Vagina (tissue), 2 donors: Measurements from ENCODE around the gene NIT1.

Experiments used
- CTCF ChIP-seq, 3 experiments: fragments of 450-650 bp in 2 of 3; fragments of 200-600 bp in 1 of 3; sonication (generic) in 1 of 3; IDR thresholded peaks; one replicate each; pipeline ENCODE4 v1.5.1; 2017 to 2019; ENCODE audit warnings: antibody characterized with exemption in 3 of 3, mild to moderate bottlenecking in 2 of 3, moderate library complexity in 2 of 3
- POLR2A ChIP-seq, 2 donors: fragments of 450-650 bp; IDR thresholded peaks; one replicate each; pipeline ENCODE4 v1.6.1; 2017; ENCODE audit warnings: antibody characterized with exemption in 2 of 2, mild to moderate bottlenecking in 2 of 2, moderate library complexity in 2 of 2

- TF ChIP-seq POLR2A (IDR thresholded peaks at IDR 0.05) = no peak
- peak in 2 of 3 experiments; percentile 4 to 23 for TF ChIP-seq CTCF (IDR thresholded peaks at IDR 0.05)
Observed at GRCh38 chr1:161139766-161140165, 21.9 kb downstream of the NIT1 start.
